Neuronal stem cell (in vitro differentiated cells): Measurements from ENCODE around the gene SYCE3.
A peak's percentile ranks its signal among the peaks of the same experiment; 100 is the strongest.
"Not testable (repeated sequence)": the region's sequence is repeated elsewhere in the genome, so short reads cannot be mapped to it uniquely, and the experiment has no call there.

Source experiments
- DNase-seq: peaks from one replicate; pipeline ENCODE4 v3.0.0-alpha.2; 2013; ENCODE audit warnings: low spot score
- H2AFZ ChIP-seq: one replicate; pipeline ENCODE4 v1.6.1; 2013; ENCODE audit warnings: mild to moderate bottlenecking, low read length, inconsistent platforms
- H2AK5ac ChIP-seq: 2 replicates; pipeline ENCODE4 v1.6.1; 2013; ENCODE audit warnings: low read depth, mild to moderate bottlenecking, inconsistent platforms, low read length, moderate library complexity, mixed read lengths
- H2BK120ac ChIP-seq: 2 replicates; pipeline ENCODE4 v1.6.1; 2013; ENCODE audit warnings: low read depth, mild to moderate bottlenecking, inconsistent platforms, low read length, moderate library complexity, mixed read lengths
- H2BK12ac ChIP-seq: one replicate; pipeline ENCODE4 v1.6.1; 2013; ENCODE audit warnings: low read length, inconsistent platforms
- H2BK15ac ChIP-seq: 2 replicates; pipeline ENCODE4 v1.6.1; 2013; ENCODE audit warnings: mild to moderate bottlenecking, low read length, inconsistent platforms, mixed read lengths
- H2BK5ac ChIP-seq: one replicate; pipeline ENCODE4 v1.6.1; 2013; ENCODE audit warnings: inconsistent platforms, mild to moderate bottlenecking, low read length, moderate library complexity
- H3K14ac ChIP-seq: one replicate; pipeline ENCODE4 v1.6.1; 2013; ENCODE audit warnings: low read length, inconsistent platforms
- H3K18ac ChIP-seq: 2 replicates; pipeline ENCODE4 v1.6.1; 2013; ENCODE audit warnings: low read length, inconsistent platforms
- H3K23ac ChIP-seq: 2 replicates; pipeline ENCODE4 v1.6.1; 2013; ENCODE audit warnings: low read depth, mild to moderate bottlenecking, mixed read lengths, low read length, inconsistent platforms; ENCODE audit not compliant: poor library complexity
- H3K27ac ChIP-seq: replicated peaks from 3 replicates; pipeline ENCODE4 v1.5.1; 2013; ENCODE audit warnings: low read length, inconsistent platforms
- H3K27me3 ChIP-seq, 3 experiments: 2 replicates each; pipeline ENCODE4 v1.6.1; 2013; ENCODE audit warnings: low read length in 3 of 3, mild to moderate bottlenecking in 2 of 3, inconsistent platforms in 1 of 3, low read depth in 1 of 3, mixed read lengths in 1 of 3, moderate library complexity in 1 of 3; ENCODE audit not compliant: control insufficient read depth in 3 of 3, insufficient read depth in 3 of 3
- H3K36me3 ChIP-seq, 2 donors: replicated peaks in 1 of 2; 2 replicates each; pipeline ENCODE4 v1.6.1; 2013; ENCODE audit warnings: low read length in 2 of 2; ENCODE audit not compliant: control insufficient read depth in 2 of 2, insufficient read depth in 2 of 2
- H3K4ac ChIP-seq: 2 replicates; pipeline ENCODE4 v1.6.1; 2013; ENCODE audit warnings: inconsistent platforms, mild to moderate bottlenecking, low read length, moderate library complexity
- H3K4me1 ChIP-seq, 2 donors: 1 replicate in 1 of 2; 2 replicates in 1 of 2; pipeline ENCODE4 v1.6.1; 2013; ENCODE audit warnings: low read length in 2 of 2, low read depth in 1 of 2; ENCODE audit not compliant: control insufficient read depth in 2 of 2, insufficient read depth in 1 of 2
- H3K4me2 ChIP-seq: one replicate; pipeline ENCODE4 v1.6.1; 2013; ENCODE audit warnings: mild to moderate bottlenecking, low read length, inconsistent platforms; ENCODE audit not compliant: insufficient read depth, poor library complexity, severe bottlenecking
- H3K4me3 ChIP-seq, 2 donors: 2 replicates each; pipeline ENCODE4 v1.5.1; 2013; ENCODE audit warnings: low read length in 2 of 2, mild to moderate bottlenecking in 2 of 2, inconsistent platforms in 1 of 2, moderate library complexity in 1 of 2
- H3K79me1 ChIP-seq: one replicate; pipeline ENCODE4 v1.6.1; 2013; ENCODE audit warnings: low read depth, mild to moderate bottlenecking, inconsistent platforms, low read length, moderate library complexity
- H3K9ac ChIP-seq: one replicate; pipeline ENCODE4 v1.6.1; 2013; ENCODE audit warnings: mild to moderate bottlenecking, low read depth, low read length, inconsistent platforms; ENCODE audit not compliant: poor library complexity
- H3K9me3 ChIP-seq, 2 donors: replicated peaks in 1 of 2; 2 replicates each; pipeline versions ENCODE3 to v1.6.1; 2013; ENCODE audit warnings: low read length in 2 of 2, mild to moderate bottlenecking in 2 of 2, inconsistent platforms in 1 of 2, low read depth in 1 of 2, mixed read lengths in 1 of 2, moderate library complexity in 1 of 2; ENCODE audit not compliant: control insufficient read depth in 2 of 2, insufficient read depth in 1 of 2
- H4K8ac ChIP-seq: one replicate; pipeline ENCODE4 v1.6.1; 2013; ENCODE audit warnings: low read depth, mild to moderate bottlenecking, inconsistent platforms, low read length, moderate library complexity
- H4K91ac ChIP-seq: one replicate; pipeline ENCODE4 v1.6.1; 2013; ENCODE audit warnings: low read length, low read depth, mild to moderate bottlenecking, inconsistent platforms; ENCODE audit not compliant: poor library complexity
- WGBS, 2 donors: extraction: QIAGEN DNeasy Blood & Tissue Kit; methylation state at CpG; one replicate each; pipeline ENCODE4 v1.1.7; 2013; ENCODE audit warnings: missing lambda C conversion rate in 2 of 2, mixed read lengths in 1 of 2; ENCODE audit not compliant: insufficient read length in 2 of 2, insufficient replicate concordance in 1 of 2; ENCODE audit errors: extremely low coverage in 2 of 2; 5-methylcytosine and 5-hydroxymethylcytosine counted together

SYCE3 gene

GRCh38 chr22:50535113-50535512 is 27.6 kb downstream of the SYCE3 start:
- WGBS, 2 donors: no CpG with 5 or more reads among the region's 8 CpGs
- Histone ChIP-seq H2AK5ac (no peak overlapping the region), H3K36me3 (no peaks in the 10 kb centered on the region), H2BK120ac (no peak overlapping the region), H3K27ac (no peak overlapping the region), H3K14ac (no peak overlapping the region), H4K8ac (no peak overlapping the region), H3K4me3 (no peak overlapping the region), H3K23ac (no peak overlapping the region), H3K4me1 (peaks cover 7 to 9% of the 10 kb centered on the region in 2 donors), H3K79me1 (no peaks in the 10 kb centered on the region), H3K9ac (no peak overlapping the region), H2BK12ac (peak overlapping the region; percentile 41), H2AFZ (no peak overlapping the region), H3K4ac (no peak overlapping the region), H2BK15ac (no peak overlapping the region), H3K9me3 (peaks cover 3 to 11% of the 10 kb centered on the region in 2 donors), H3K4me2 (no peak overlapping the region), H3K27me3 (peaks cover 8 to 19% (median 14%) of the 10 kb centered on the region in 3 experiments), H4K91ac (no peak overlapping the region), H2BK5ac (no peak overlapping the region), H3K18ac (no peak overlapping the region)
- DNase-seq: no peak

- H3K9me3 ChIP-seq: peaks cover 6 to 15% of the 10 kb centered on the region in 2 donors
- H2AK5ac ChIP-seq, H2BK15ac ChIP-seq, H3K4me2 ChIP-seq, H3K79me1 ChIP-seq, H3K14ac ChIP-seq, H3K4ac ChIP-seq, H2BK5ac ChIP-seq, DNase-seq, H3K4me1 ChIP-seq, H4K8ac ChIP-seq, H3K23ac ChIP-seq, H2BK120ac ChIP-seq, H3K18ac ChIP-seq, H3K27ac ChIP-seq, H2BK12ac ChIP-seq, H3K9ac ChIP-seq, H3K4me3 ChIP-seq, H4K91ac ChIP-seq, H3K36me3 ChIP-seq: not testable (repeated sequence)
- peaks cover 14 to 30% (median 14%) of the 10 kb centered on the region in 3 experiments for H3K27me3 ChIP-seq
- H2AFZ ChIP-seq: peak overlapping the region; percentile 71
- no CpG with 5 or more reads among the region's 21 CpGs for WGBS, 2 donors
These were observed 28.6 kb downstream of the SYCE3 start for GRCh38 chr22:50533856-50534711.

GRCh38 chr22:50532824-50533796 is 29.6 kb downstream of the SYCE3 start:
- no CpG with 5 or more reads among the region's 19 CpGs for WGBS, 2 donors

More at GRCh38 chr22:50532824-50533796, 29.6 kb downstream of the SYCE3 start:
- Histone ChIP-seq H2BK120ac (no peak overlapping the region), H3K79me1 (no peaks in the 10 kb centered on the region), H3K14ac (no peak overlapping the region), H3K4me2 (no peak overlapping the region), H4K91ac (no peak overlapping the region), H3K4me1 (peaks cover 7 to 9% of the 10 kb centered on the region in 2 donors), H2BK15ac (no peak overlapping the region), H3K9me3 (peaks cover 8 to 21% of the 10 kb centered on the region in 2 donors), H3K4ac (no peak overlapping the region), H3K18ac (no peak overlapping the region), H3K23ac (no peak overlapping the region), H2BK12ac (no peak overlapping the region), H2BK5ac (no peak overlapping the region), H2AK5ac (no peak overlapping the region), H3K4me3 (peak overlapping the region in 1 of 2 donors; percentile 55), H3K9ac (no peak overlapping the region), H3K27ac (no peak overlapping the region), H3K36me3 (no peaks in the 10 kb centered on the region), H4K8ac (no peak overlapping the region), H2AFZ (peak overlapping the region; percentile 96), H3K27me3 (peaks cover 14 to 35% (median 14%) of the 10 kb centered on the region in 3 experiments)
- no peak for DNase-seq
